Spinal cord (tissue), 10 donors: ENCODE results near the gene OPHN1. TPM values are rescaled to one million over a fixed set of nuclear protein-coding genes. Genes with fewer than 3 reads are reported as not detected.
A peak's percentile ranks its signal among the peaks of the same experiment; 100 is the strongest.

Experiments
- DNase-seq, 6 donors: peaks; one replicate each; pipeline versions ENCODE4 v3.0.0 to v3.0.0-alpha.2; 2013 to 2015; ENCODE audit warnings: low spot score in 6 of 6, low read depth in 4 of 6
- H3K27ac ChIP-seq: one replicate; pipeline ENCODE4 v1.5.1; 2013; ENCODE audit warnings: low read depth, low read length, control low read depth
- H3K27me3 ChIP-seq: one replicate; pipeline ENCODE4 v1.6.1; 2013; ENCODE audit warnings: low read length; ENCODE audit not compliant: control insufficient read depth, insufficient read depth
- H3K36me3 ChIP-seq: one replicate; pipeline ENCODE4 v1.6.1; 2013; ENCODE audit warnings: low read length; ENCODE audit not compliant: control insufficient read depth, insufficient read depth
- H3K4me1 ChIP-seq: one replicate; pipeline ENCODE4 v1.6.1; 2013; ENCODE audit warnings: low read length; ENCODE audit not compliant: control insufficient read depth, insufficient read depth
- H3K4me3 ChIP-seq: one replicate; pipeline ENCODE4 v1.5.1; 2013; ENCODE audit warnings: low read depth, low read length, control low read depth
- H3K9me3 ChIP-seq: one replicate; pipeline ENCODE4 v1.6.1; 2013; ENCODE audit warnings: low read length; ENCODE audit not compliant: control insufficient read depth, insufficient read depth
- WGBS: methylation state at CpG from one replicate; pipeline ENCODE4 v1.1.5; 2013; ENCODE audit warnings: missing lambda C conversion rate; ENCODE audit not compliant: insufficient coverage; 5-methylcytosine and 5-hydroxymethylcytosine counted together
- polyA plus RNA-seq, 2 donors: library from polyadenylated mRNA; unstranded; fragments of 120-200 nt; gene quantifications; one replicate each; pipeline ENCODE4 v1.2.1, GENCODE V29; 2013; ENCODE audit not compliant: insufficient read length in 2 of 2
- total RNA-seq, 2 donors: library from RNA; depleted of rRNA in 1 of 2; stranded (reverse); fragments of 120-200 nt in 1 of 2; fragments of >200 nt in 1 of 2; gene quantifications; one replicate each; pipeline versions ENCODE4 v1.2.3 to v1.2.4, GENCODE V29; 2013 to 2014
- donor health status: healthy.

Gene OPHN1
- total and polyA plus RNA-seq, 4 donors = 22.3 to 52.6 (median 30.3) TPM

GRCh38 chrX:68429216-68429615 lies 4.1 kb downstream of the OPHN1 start:
- WGBS = 78% methylated on average over 9 of the region's 10 CpGs
- no peaks in the 10 kb centered on the region for H3K4me1 ChIP-seq
- no peaks in the 10 kb centered on the region for H3K27me3 ChIP-seq
- DNase-seq = no peak
- no peaks in the 10 kb centered on the region for H3K9me3 ChIP-seq
- no peaks in the 10 kb centered on the region for H3K36me3 ChIP-seq
- no peak overlapping the region for H3K27ac ChIP-seq
- no peak overlapping the region for H3K4me3 ChIP-seq

DNA sequence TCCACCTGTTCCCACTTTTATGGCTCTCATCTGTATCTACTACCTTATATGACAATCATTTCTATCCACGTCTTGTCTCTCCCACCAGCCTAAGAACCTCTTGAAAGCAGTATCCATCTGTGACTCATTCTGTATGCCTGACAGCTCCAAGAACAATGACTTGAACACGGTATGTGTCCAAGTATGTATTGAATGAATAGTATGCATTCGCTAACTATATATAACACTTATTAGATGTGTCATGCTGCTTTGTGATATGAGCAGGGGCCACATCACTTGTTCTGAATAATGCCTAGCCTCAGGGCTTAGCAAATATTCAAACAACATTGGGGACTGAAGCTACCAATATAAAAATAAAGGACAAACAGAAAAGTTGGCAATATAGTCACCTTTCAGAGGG lies 4.9 kb downstream of the OPHN1 start:
- Histone ChIP-seq H3K27me3 (no peaks in the 10 kb centered on the region), H3K9me3 (no peaks in the 10 kb centered on the region), H3K27ac (no peak overlapping the region), H3K4me3 (no peak overlapping the region), H3K36me3 (no peaks in the 10 kb centered on the region), H3K4me1 (no peaks in the 10 kb centered on the region)
- DNase-seq = no peak
- WGBS = 60% methylated on average over 1 of the region's 3 CpGs

GRCh38 chrX:68424719-68425118 lies 8.6 kb downstream of the OPHN1 start:
- H3K27me3 ChIP-seq = no peaks in the 10 kb centered on the region
- H3K4me3 ChIP-seq = no peak overlapping the region
- H3K36me3 ChIP-seq = no peaks in the 10 kb centered on the region
- H3K9me3 ChIP-seq = no peaks in the 10 kb centered on the region
- H3K27ac ChIP-seq = no peak overlapping the region
- no peaks in the 10 kb centered on the region for H3K4me1 ChIP-seq
- no CpG with 5 or more reads among the region's 1 CpG for whole genome bisulfite sequencing
- no peak for DNase-seq

- H3K36me3 ChIP-seq = no peaks in the 10 kb centered on the region
- no peak overlapping the region for H3K4me3 ChIP-seq
- DNase-seq = no peak
- H3K27me3 ChIP-seq = no peaks in the 10 kb centered on the region
- no peak overlapping the region for H3K27ac ChIP-seq
- no peaks in the 10 kb centered on the region for H3K4me1 ChIP-seq
- H3K9me3 ChIP-seq = no peaks in the 10 kb centered on the region
Measured at GRCh38 chrX:68422478-68422877, 10.8 kb downstream of the OPHN1 start.

- H3K27me3 ChIP-seq = no peaks in the 10 kb centered on the region
Measured at GRCh38 chrX:68421636-68422035, 11.7 kb downstream of the OPHN1 start.

DNA sequence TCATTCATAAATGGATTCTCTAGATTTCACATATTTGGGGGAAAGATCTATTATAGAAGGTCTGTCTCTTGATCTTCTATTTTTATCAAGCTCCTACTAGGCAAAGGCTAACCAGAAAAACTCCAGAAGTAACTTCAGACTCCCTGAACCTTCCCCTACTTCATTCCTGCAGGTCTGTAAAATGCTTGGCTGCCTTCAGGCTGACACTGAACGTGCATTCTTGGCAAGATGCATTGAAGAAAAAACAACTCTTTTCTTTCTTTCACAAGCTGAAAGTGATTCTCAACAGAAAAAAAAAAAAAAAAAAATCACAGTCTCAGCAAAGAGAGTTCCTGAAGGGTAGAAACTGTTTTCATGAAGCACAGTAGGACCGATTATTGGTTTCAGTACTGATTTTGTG lies 12.7 kb downstream of the OPHN1 start:
- H3K4me3 ChIP-seq = no peak overlapping the region
- no peaks in the 10 kb centered on the region for H3K27me3 ChIP-seq
- no peaks in the 10 kb centered on the region for H3K36me3 ChIP-seq
- no peak overlapping the region for H3K27ac ChIP-seq
- no peaks in the 10 kb centered on the region for H3K9me3 ChIP-seq
- WGBS = 31% methylated on average over 2 of the region's 2 CpGs
- no peaks in the 10 kb centered on the region for H3K4me1 ChIP-seq
- peak in 1 of 6 donors; percentile 38 for DNase-seq

More at GRCh38 chrX:68421636-68422035, 11.7 kb downstream of the OPHN1 start:
- H3K36me3 ChIP-seq = no peaks in the 10 kb centered on the region
- WGBS = 20% methylated on average over 1 of the region's 3 CpGs
- H3K4me1 ChIP-seq = no peaks in the 10 kb centered on the region
- no peaks in the 10 kb centered on the region for H3K9me3 ChIP-seq
- no peak for DNase-seq
- no peak overlapping the region for H3K4me3 ChIP-seq
- H3K27ac ChIP-seq = no peak overlapping the region

GRCh38 chrX:68419975-68420374 lies 13.3 kb downstream of the OPHN1 start:
- Histone ChIP-seq H3K36me3 (no peaks in the 10 kb centered on the region), H3K4me3 (no peak overlapping the region), H3K9me3 (no peaks in the 10 kb centered on the region), H3K27me3 (no peaks in the 10 kb centered on the region), H3K27ac (no peak overlapping the region), H3K4me1 (no peaks in the 10 kb centered on the region)
- no CpG with 5 or more reads among the region's 3 CpGs for WGBS
- DNase-seq = no peak

GRCh38 chrX:68417651-68418050 lies 15.6 kb downstream of the OPHN1 start:
- Histone ChIP-seq H3K36me3 (no peaks in the 10 kb centered on the region), H3K4me1 (no peaks in the 10 kb centered on the region), H3K4me3 (no peak overlapping the region), H3K27me3 (no peaks in the 10 kb centered on the region), H3K9me3 (no peaks in the 10 kb centered on the region), H3K27ac (no peak overlapping the region)
- peak in 1 of 6 donors; percentile 41 for DNase-seq
- 40% methylated on average over 1 of the region's 2 CpGs for WGBS

- Histone ChIP-seq H3K27me3 (no peaks in the 10 kb centered on the region), H3K4me1 (no peaks in the 10 kb centered on the region), H3K27ac (no peak overlapping the region), H3K9me3 (no peaks in the 10 kb centered on the region), H3K4me3 (no peak overlapping the region), H3K36me3 (no peaks in the 10 kb centered on the region)
- no peak for DNase-seq
- no CpG with 5 or more reads among the region's 3 CpGs for WGBS
Measured at GRCh38 chrX:68416592-68416991, 16.7 kb downstream of the OPHN1 start.

DNA sequence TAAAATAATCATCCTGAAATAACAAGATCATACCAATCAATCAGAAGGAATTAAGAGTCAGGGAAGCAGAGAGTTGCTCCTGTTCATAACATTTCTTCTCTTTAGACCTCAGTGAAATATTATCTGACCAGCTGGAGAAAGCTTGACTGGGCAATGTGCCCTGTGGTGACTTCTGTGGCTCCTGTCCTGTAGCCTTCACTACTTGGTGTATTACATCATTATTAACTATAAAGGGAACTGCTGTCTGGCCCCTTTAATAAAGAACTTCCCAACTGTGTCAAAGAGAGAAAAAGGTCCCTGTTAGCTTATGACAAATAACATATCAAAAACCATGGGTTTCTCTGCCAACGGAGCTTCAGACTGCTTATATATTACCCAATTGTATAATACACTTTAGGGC lies 18.0 kb downstream of the OPHN1 start:
- Histone ChIP-seq H3K27me3 (no peaks in the 10 kb centered on the region), H3K4me3 (no peak overlapping the region), H3K27ac (no peak overlapping the region), H3K36me3 (no peaks in the 10 kb centered on the region), H3K4me1 (no peaks in the 10 kb centered on the region), H3K9me3 (no peaks in the 10 kb centered on the region)
- no peak for DNase-seq
- no CpG with 5 or more reads among the region's 1 CpG for WGBS
